WTC11 (cell line): ENCODE measurements around the gene ZNF780A. TPM values are rescaled to one million over a fixed set of nuclear protein-coding genes. Genes with fewer than 3 reads are reported as not detected.

Experiments
- ATAC-seq: fragments of 200-7000 bp; cut with Tn5 transposase; 2 replicates; pipeline ENCODE4 v1.10.0; 2021; ENCODE audit warnings: mild to moderate bottlenecking, moderate library complexity
- CTCF ChIA-PET: fragments of 300-600 bp; sonication (Branson Sonifier 250); formaldehyde crosslinking; loops from one replicate; lab custom pipeline; 2021; ENCODE audit warnings: antibody characterized with exemption; lab: Charles Lee
- POLR2A ChIA-PET: fragments of 350-600 bp; sonication (Branson Sonifier 250); formaldehyde crosslinking; loops from one replicate; lab custom pipeline; 2021; ENCODE audit warnings: antibody characterized with exemption; lab: Charles Lee
- DNase-seq: peaks from one replicate; pipeline ENCODE4 v3.0.0; 2021; ENCODE audit warnings: low spot score
- H3K27ac Mint-ChIP-seq: 2 replicates; pipeline ENCODE4 v1.8.0; 2021; ENCODE audit warnings: mixed read lengths
- H3K27me3 Mint-ChIP-seq: 2 replicates; pipeline ENCODE4 v1.8.0; 2021; ENCODE audit warnings: low read depth, mild to moderate bottlenecking, moderate library complexity, mixed read lengths
- H3K36me3 Mint-ChIP-seq: 2 replicates; pipeline ENCODE4 v1.8.0; 2021; ENCODE audit warnings: mixed read lengths
- H3K4me1 Mint-ChIP-seq: 2 replicates; pipeline ENCODE4 v1.8.0; 2022; ENCODE audit warnings: mixed read lengths
- H3K4me3 Mint-ChIP-seq: 2 replicates; pipeline ENCODE4 v1.8.0; 2021; ENCODE audit warnings: mild to moderate bottlenecking, moderate library complexity, mixed read lengths
- H3K9me3 Mint-ChIP-seq: 2 replicates; pipeline ENCODE4 v1.8.0; 2021; ENCODE audit warnings: mixed read lengths
- ATF2 ChIP-seq: sonication (generic); formaldehyde crosslinking; IDR thresholded peaks from 2 replicates; pipeline ENCODE4 v1.8.1; 2022; ENCODE audit warnings: low read depth, missing genetic modification reagents, borderline replicate concordance
- CREB1 ChIP-seq: sonication (generic); formaldehyde crosslinking; IDR thresholded peaks from 2 replicates; pipeline ENCODE4 v1.8.0; 2023; ENCODE audit warnings: mild to moderate bottlenecking, missing genetic modification reagents
- E2F4 ChIP-seq: sonication (generic); formaldehyde crosslinking; IDR thresholded peaks from 2 replicates; pipeline ENCODE4 v1.8.1; 2022; ENCODE audit warnings: low read depth, mild to moderate bottlenecking, moderate library complexity, missing genetic modification reagents, borderline replicate concordance
- FOXJ3 ChIP-seq: sonication (generic); formaldehyde crosslinking; IDR thresholded peaks from 2 replicates; pipeline ENCODE4 v1.9.0; 2021; ENCODE audit warnings: missing genetic modification reagents, mild to moderate bottlenecking, borderline replicate concordance
- FOXK1 ChIP-seq: sonication (generic); formaldehyde crosslinking; IDR thresholded peaks from 2 replicates; pipeline ENCODE4 v1.8.0; 2022; ENCODE audit warnings: mild to moderate bottlenecking, moderate library complexity, missing genetic modification reagents
- FOXP1 ChIP-seq: sonication (generic); formaldehyde crosslinking; IDR thresholded peaks from 2 replicates; pipeline ENCODE4 v1.8.0; 2022; ENCODE audit warnings: missing genetic modification reagents, mild to moderate bottlenecking, moderate library complexity, borderline replicate concordance
- GRHL2 ChIP-seq: fragments of 250-450 bp; sonication (Bioruptor Pico); IDR thresholded peaks from 2 replicates; pipeline ENCODE4 v1.8.0; 2022; ENCODE audit warnings: mild to moderate bottlenecking, moderate library complexity; ENCODE audit not compliant: insufficient replicate concordance, severe bottlenecking
- GTF2I ChIP-seq: fragments of 250-450 bp; sonication (Bioruptor Pico); conservative IDR thresholded peaks from 2 replicates; pipeline ENCODE4 v1.4.0; 2021; ENCODE audit warnings: mild to moderate bottlenecking
- KAT7 ChIP-seq: sonication (generic); formaldehyde crosslinking; IDR thresholded peaks from 2 replicates; pipeline ENCODE4 v1.8.1; 2023; ENCODE audit warnings: missing genetic modification reagents, mild to moderate bottlenecking, borderline replicate concordance
- MXD4 ChIP-seq: fragments of 250-450 bp; sonication (Bioruptor Pico); IDR thresholded peaks from 2 replicates; pipeline ENCODE4 v1.8.0; 2021; ENCODE audit warnings: mild to moderate bottlenecking, moderate library complexity, borderline replicate concordance
- NFYB ChIP-seq: sonication (generic); formaldehyde crosslinking; conservative IDR thresholded peaks from 2 replicates; pipeline ENCODE4 v1.8.0; 2022; ENCODE audit warnings: low read depth, missing genetic modification reagents
- OVOL2 ChIP-seq: fragments of 250-450 bp; sonication (Bioruptor Pico); IDR thresholded peaks from 2 replicates; pipeline ENCODE4 v1.9.0; 2021; ENCODE audit warnings: mild to moderate bottlenecking, borderline replicate concordance
- RELA ChIP-seq: sonication (generic); formaldehyde crosslinking; IDR thresholded peaks from 2 replicates; pipeline ENCODE4 v1.8.1; 2022; ENCODE audit warnings: missing genetic modification reagents, mild to moderate bottlenecking, borderline replicate concordance
- SOX15 ChIP-seq: fragments of 250-450 bp; sonication (Bioruptor Pico); IDR thresholded peaks from 2 replicates; pipeline ENCODE4 v1.9.0; 2021; ENCODE audit warnings: mild to moderate bottlenecking
- SP1 ChIP-seq: sonication (generic); formaldehyde crosslinking; conservative IDR thresholded peaks from 2 replicates; pipeline ENCODE4 v1.8.1; 2022; ENCODE audit warnings: missing genetic modification reagents
- TP53 ChIP-seq: sonication (generic); formaldehyde crosslinking; IDR thresholded peaks from 2 replicates; pipeline ENCODE4 v1.8.1; 2023; ENCODE audit warnings: mild to moderate bottlenecking, missing genetic modification reagents
- ZBTB21 ChIP-seq: sonication (generic); formaldehyde crosslinking; IDR thresholded peaks from 2 replicates; pipeline ENCODE4 v1.8.1; 2023; ENCODE audit warnings: mild to moderate bottlenecking, missing genetic modification reagents, borderline replicate concordance
- ZNF121 ChIP-seq: sonication (generic); formaldehyde crosslinking; IDR thresholded peaks from 2 replicates; pipeline ENCODE4 v1.8.0; 2023; ENCODE audit warnings: missing genetic modification reagents
- ZNF219 ChIP-seq: sonication (generic); formaldehyde crosslinking; IDR thresholded peaks from 2 replicates; pipeline ENCODE4 v1.8.0; 2023; ENCODE audit warnings: missing genetic modification reagents, mild to moderate bottlenecking, borderline replicate concordance
- ZNF263 ChIP-seq: sonication (generic); formaldehyde crosslinking; IDR thresholded peaks from 2 replicates; pipeline ENCODE4 v1.8.1; 2022; ENCODE audit warnings: low read depth, mild to moderate bottlenecking, moderate library complexity, missing genetic modification reagents
- ZNF396 ChIP-seq: fragments of 250-450 bp; sonication (Bioruptor Pico); IDR thresholded peaks from 2 replicates; pipeline ENCODE4 v1.8.0; 2021; ENCODE audit warnings: mild to moderate bottlenecking, moderate library complexity, borderline replicate concordance
- ZNF671 ChIP-seq: fragments of 250-450 bp; sonication (Bioruptor Pico); IDR thresholded peaks from 2 replicates; pipeline ENCODE4 v1.8.0; 2021; ENCODE audit warnings: mild to moderate bottlenecking
- total RNA-seq: library from RNA; stranded (reverse); gene quantifications from 3 replicates; pipeline ENCODE4 v1.2.3, GENCODE V29; 2021
- TF ChIP-seq, protein P1 (sequence below): fragments of 250-450 bp; sonication (Bioruptor Pico); IDR thresholded peaks from 2 replicates; pipeline ENCODE4 v1.8.0; 2021; ENCODE audit warnings: mild to moderate bottlenecking
- TF ChIP-seq, protein P2 (sequence below): sonication (generic); formaldehyde crosslinking; IDR thresholded peaks from 2 replicates; pipeline ENCODE4 v1.8.1; 2023; ENCODE audit warnings: mild to moderate bottlenecking, moderate library complexity, missing genetic modification reagents
- TF ChIP-seq, protein P3 (sequence below): sonication (generic); formaldehyde crosslinking; IDR thresholded peaks from 2 replicates; pipeline ENCODE4 v1.8.1; 2023; ENCODE audit warnings: mild to moderate bottlenecking, missing genetic modification reagents, borderline replicate concordance

The ZNF780A gene
- total RNA-seq, 1 experiment from 2014 or later, result 14.5 TPM

- ATAC-seq (no peak), DNase-seq (no peak)
- no peaks in the 10 kb centered on the region for H3K36me3 Mint-ChIP-seq
- TF ChIP-seq ZNF263 (CRISPR knock-in tag), result no peak
- TF ChIP-seq OVOL2 (CRISPR knock-in tag), result no peak
- no peak for TF ChIP-seq SOX15 (CRISPR knock-in tag)
- no peak for TF ChIP-seq RELA (CRISPR knock-in tag)
- no peak for TF ChIP-seq MXD4 (CRISPR knock-in tag)
- TF ChIP-seq, protein P1, sequence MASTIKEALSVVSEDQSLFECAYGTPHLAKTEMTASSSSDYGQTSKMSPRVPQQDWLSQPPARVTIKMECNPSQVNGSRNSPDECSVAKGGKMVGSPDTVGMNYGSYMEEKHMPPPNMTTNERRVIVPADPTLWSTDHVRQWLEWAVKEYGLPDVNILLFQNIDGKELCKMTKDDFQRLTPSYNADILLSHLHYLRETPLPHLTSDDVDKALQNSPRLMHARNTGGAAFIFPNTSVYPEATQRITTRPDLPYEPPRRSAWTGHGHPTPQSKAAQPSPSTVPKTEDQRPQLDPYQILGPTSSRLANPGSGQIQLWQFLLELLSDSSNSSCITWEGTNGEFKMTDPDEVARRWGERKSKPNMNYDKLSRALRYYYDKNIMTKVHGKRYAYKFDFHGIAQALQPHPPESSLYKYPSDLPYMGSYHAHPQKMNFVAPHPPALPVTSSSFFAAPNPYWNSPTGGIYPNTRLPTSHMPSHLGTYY, result no peak
- no peak for TF ChIP-seq NFYB (CRISPR knock-in tag)
- no peak for TF ChIP-seq SP1 (CRISPR knock-in tag)
- TF ChIP-seq ZNF219 (CRISPR knock-in tag), result no peak
- no peak for TF ChIP-seq ZBTB21
- TF ChIP-seq ATF2 (CRISPR knock-in tag), result no peak
- no peak for TF ChIP-seq E2F4
- TF ChIP-seq KAT7, result no peak
- TF ChIP-seq ZNF671 (CRISPR knock-in tag), result no peak
- no peak for TF ChIP-seq CREB1 (CRISPR knock-in tag)
- no peak for TF ChIP-seq ZNF121
- no peak for TF ChIP-seq GRHL2 (CRISPR knock-in tag)
- TF ChIP-seq FOXJ3 (CRISPR knock-in tag), result no peak
- TF ChIP-seq, protein P2, sequence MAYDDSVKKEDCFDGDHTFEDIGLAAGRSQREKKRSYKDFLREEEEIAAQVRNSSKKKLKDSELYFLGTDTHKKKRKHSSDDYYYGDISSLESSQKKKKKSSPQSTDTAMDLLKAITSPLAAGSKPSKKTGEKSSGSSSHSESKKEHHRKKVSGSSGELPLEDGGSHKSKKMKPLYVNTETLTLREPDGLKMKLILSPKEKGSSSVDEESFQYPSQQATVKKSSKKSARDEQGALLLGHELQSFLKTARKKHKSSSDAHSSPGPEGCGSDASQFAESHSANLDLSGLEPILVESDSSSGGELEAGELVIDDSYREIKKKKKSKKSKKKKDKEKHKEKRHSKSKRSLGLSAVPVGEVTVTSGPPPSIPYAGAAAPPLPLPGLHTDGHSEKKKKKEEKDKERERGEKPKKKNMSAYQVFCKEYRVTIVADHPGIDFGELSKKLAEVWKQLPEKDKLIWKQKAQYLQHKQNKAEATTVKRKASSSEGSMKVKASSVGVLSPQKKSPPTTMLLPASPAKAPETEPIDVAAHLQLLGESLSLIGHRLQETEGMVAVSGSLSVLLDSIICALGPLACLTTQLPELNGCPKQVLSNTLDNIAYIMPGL (CRISPR knock-in tag), result no peak
- TF ChIP-seq TP53 (CRISPR knock-in tag), result no peak
- H3K4me1 Mint-ChIP-seq, result no peaks in the 10 kb centered on the region
- H3K27me3 Mint-ChIP-seq, result peaks cover 24% of the 10 kb centered on the region
- H3K9me3 Mint-ChIP-seq, result peaks cover 17% of the 10 kb centered on the region
- ChIA-PET CTCF (no interaction called here), POLR2A (no interaction called here)
- H3K4me3 Mint-ChIP-seq, result no peak overlapping the region
- no peak overlapping the region for H3K27ac Mint-ChIP-seq
Measured at GRCh38 chr19:40129425-40129824, 38.7 kb upstream of the ZNF780A start.

DNA sequence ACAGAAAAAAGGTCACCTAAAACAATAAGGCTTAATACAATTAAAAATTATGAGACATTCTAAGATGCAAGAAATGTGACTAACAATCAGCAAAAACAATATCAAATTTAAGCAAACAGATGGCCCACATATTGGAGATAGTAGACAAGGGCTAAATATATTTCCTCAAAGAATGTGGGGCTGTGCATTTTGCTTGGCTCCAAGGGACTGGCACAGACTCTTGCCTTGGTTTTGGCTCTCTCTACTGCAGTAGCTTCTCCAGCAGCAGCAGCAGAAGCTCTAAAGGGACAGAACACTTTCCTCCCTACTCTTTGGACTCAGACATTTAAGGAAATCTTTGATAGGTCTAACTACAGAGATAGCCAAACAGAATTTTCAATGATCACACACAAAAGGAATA lies 38.2 kb upstream of the ZNF780A start:
- Mint-ChIP-seq H3K36me3 (no peaks in the 10 kb centered on the region), H3K4me1 (no peaks in the 10 kb centered on the region), H3K27ac (no peak overlapping the region), H3K27me3 (peaks cover 26% of the 10 kb centered on the region), H3K9me3 (peaks cover 17% of the 10 kb centered on the region), H3K4me3 (no peak overlapping the region)
- no peak for ATAC-seq
- DNase-seq, result no peak
- ChIA-PET POLR2A (no interaction called here), CTCF (no interaction called here)
- TF ChIP-seq RELA (CRISPR knock-in tag) (no peak), FOXK1 (CRISPR knock-in tag) (no peak), ZNF396 (CRISPR knock-in tag) (no peak), FOXP1 (no peak), GTF2I (CRISPR knock-in tag) (no peak), E2F4 (no peak)
- TF ChIP-seq, protein P3, sequence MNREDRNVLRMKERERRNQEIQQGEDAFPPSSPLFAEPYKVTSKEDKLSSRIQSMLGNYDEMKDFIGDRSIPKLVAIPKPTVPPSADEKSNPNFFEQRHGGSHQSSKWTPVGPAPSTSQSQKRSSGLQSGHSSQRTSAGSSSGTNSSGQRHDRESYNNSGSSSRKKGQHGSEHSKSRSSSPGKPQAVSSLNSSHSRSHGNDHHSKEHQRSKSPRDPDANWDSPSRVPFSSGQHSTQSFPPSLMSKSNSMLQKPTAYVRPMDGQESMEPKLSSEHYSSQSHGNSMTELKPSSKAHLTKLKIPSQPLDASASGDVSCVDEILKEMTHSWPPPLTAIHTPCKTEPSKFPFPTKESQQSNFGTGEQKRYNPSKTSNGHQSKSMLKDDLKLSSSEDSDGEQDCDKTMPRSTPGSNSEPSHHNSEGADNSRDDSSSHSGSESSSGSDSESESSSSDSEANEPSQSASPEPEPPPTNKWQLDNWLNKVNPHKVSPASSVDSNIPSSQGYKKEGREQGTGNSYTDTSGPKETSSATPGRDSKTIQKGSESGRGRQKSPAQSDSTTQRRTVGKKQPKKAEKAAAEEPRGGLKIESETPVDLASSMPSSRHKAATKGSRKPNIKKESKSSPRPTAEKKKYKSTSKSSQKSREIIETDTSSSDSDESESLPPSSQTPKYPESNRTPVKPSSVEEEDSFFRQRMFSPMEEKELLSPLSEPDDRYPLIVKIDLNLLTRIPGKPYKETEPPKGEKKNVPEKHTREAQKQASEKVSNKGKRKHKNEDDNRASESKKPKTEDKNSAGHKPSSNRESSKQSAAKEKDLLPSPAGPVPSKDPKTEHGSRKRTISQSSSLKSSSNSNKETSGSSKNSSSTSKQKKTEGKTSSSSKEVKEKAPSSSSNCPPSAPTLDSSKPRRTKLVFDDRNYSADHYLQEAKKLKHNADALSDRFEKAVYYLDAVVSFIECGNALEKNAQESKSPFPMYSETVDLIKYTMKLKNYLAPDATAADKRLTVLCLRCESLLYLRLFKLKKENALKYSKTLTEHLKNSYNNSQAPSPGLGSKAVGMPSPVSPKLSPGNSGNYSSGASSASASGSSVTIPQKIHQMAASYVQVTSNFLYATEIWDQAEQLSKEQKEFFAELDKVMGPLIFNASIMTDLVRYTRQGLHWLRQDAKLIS (CRISPR knock-in tag), result no peak
- TF ChIP-seq, protein P2 (CRISPR knock-in tag), result no peak
